Neuron (in vitro differentiated cells): ENCODE measurements around the gene SLC30A4.
"Not testable (repeated sequence)": the region's sequence is repeated elsewhere in the genome, so short reads cannot be mapped to it uniquely, and the experiment has no call there.

Experiments
- H2AFZ ChIP-seq: one replicate; pipeline ENCODE4 v1.6.1; 2013; ENCODE audit warnings: low read depth, mild to moderate bottlenecking, inconsistent platforms, low read length, moderate library complexity
- H3K27me3 ChIP-seq: one replicate; pipeline ENCODE4 v1.6.1; 2013; ENCODE audit warnings: low read length; ENCODE audit not compliant: insufficient read depth
- H3K36me3 ChIP-seq: one replicate; pipeline ENCODE4 v1.6.1; 2013; ENCODE audit warnings: low read length; ENCODE audit not compliant: insufficient read depth
- H3K4me1 ChIP-seq: one replicate; pipeline ENCODE4 v1.6.1; 2013; ENCODE audit warnings: low read length; ENCODE audit not compliant: insufficient read depth
- H3K4me3 ChIP-seq: 2 replicates; pipeline ENCODE4 v1.5.1; 2013; ENCODE audit warnings: mild to moderate bottlenecking, low read length, moderate library complexity
- H3K9me3 ChIP-seq: one replicate; pipeline ENCODE4 v1.6.1; 2013; ENCODE audit warnings: low read length

Gene SLC30A4

GRCh38 chr15:45535486-45536042 lies 13.0 kb upstream of the SLC30A4 start:
- H3K9me3 ChIP-seq = no peaks in the 10 kb centered on the region
- H3K4me1 ChIP-seq = no peaks in the 10 kb centered on the region
- H3K27me3 ChIP-seq = no peaks in the 10 kb centered on the region
- H3K4me3 ChIP-seq = no peak overlapping the region
- no peak overlapping the region for H2AFZ ChIP-seq
- H3K36me3 ChIP-seq = no peaks in the 10 kb centered on the region

- Histone ChIP-seq H2AFZ (no peak overlapping the region), H3K36me3 (no peaks in the 10 kb centered on the region), H3K4me1 (no peaks in the 10 kb centered on the region), H3K4me3 (no peak overlapping the region), H3K27me3 (no peaks in the 10 kb centered on the region), H3K9me3 (no peaks in the 10 kb centered on the region)
Measured at GRCh38 chr15:45534821-45535220, 12.3 kb upstream of the SLC30A4 start.

GRCh38 chr15:45532892-45533291 lies 10.3 kb upstream of the SLC30A4 start:
- H3K36me3 ChIP-seq, H3K4me3 ChIP-seq, H3K27me3 ChIP-seq, H2AFZ ChIP-seq, H3K4me1 ChIP-seq, H3K9me3 ChIP-seq: not testable (repeated sequence)

GRCh38 chr15:45529613-45530012 lies 7.1 kb upstream of the SLC30A4 start:
- no peak overlapping the region for H2AFZ ChIP-seq

GRCh38 chr15:45527086-45527485 lies 4.5 kb upstream of the SLC30A4 start:
- Histone ChIP-seq H2AFZ (no peak overlapping the region), H3K36me3 (no peaks in the 10 kb centered on the region), H3K4me1 (peaks cover 2% of the 10 kb centered on the region), H3K4me3 (no peak overlapping the region), H3K9me3 (no peaks in the 10 kb centered on the region), H3K27me3 (peaks cover 4% of the 10 kb centered on the region)

More at GRCh38 chr15:45529613-45530012, 7.1 kb upstream of the SLC30A4 start:
- no peaks in the 10 kb centered on the region for H3K4me1 ChIP-seq
- no peaks in the 10 kb centered on the region for H3K36me3 ChIP-seq
- peaks cover 4% of the 10 kb centered on the region for H3K27me3 ChIP-seq
- no peak overlapping the region for H3K4me3 ChIP-seq
- no peaks in the 10 kb centered on the region for H3K9me3 ChIP-seq

GRCh38 chr15:45523166-45523460 lies 558 bp upstream of the SLC30A4 start:
- peak overlapping the region; percentile 55 for H3K4me3 ChIP-seq
- peak overlapping the region; percentile 89 for H2AFZ ChIP-seq
- H3K36me3 ChIP-seq = no peaks in the 10 kb centered on the region
- peaks cover 8% of the 10 kb centered on the region for H3K4me1 ChIP-seq
- H3K27me3 ChIP-seq = peaks cover 7% of the 10 kb centered on the region
- H3K9me3 ChIP-seq = no peaks in the 10 kb centered on the region

- Histone ChIP-seq H3K4me1 (peaks cover 8% of the 10 kb centered on the region), H3K9me3 (no peaks in the 10 kb centered on the region), H3K36me3 (no peaks in the 10 kb centered on the region), H3K27me3 (peaks cover 7% of the 10 kb centered on the region), H2AFZ (peak overlapping the region; percentile 89), H3K4me3 (peak overlapping the region; percentile 55)
Measured at GRCh38 chr15:45521596-45522327, 793 bp downstream of the SLC30A4 start.

GRCh38 chr15:45510758-45511280 lies 11.7 kb downstream of the SLC30A4 start:
- Histone ChIP-seq H3K9me3 (peaks cover 2% of the 10 kb centered on the region), H3K27me3 (no peaks in the 10 kb centered on the region), H3K4me1 (no peaks in the 10 kb centered on the region), H3K4me3 (no peak overlapping the region), H2AFZ (no peak overlapping the region), H3K36me3 (no peaks in the 10 kb centered on the region)

- not testable (repeated sequence) for H3K4me1 ChIP-seq, H3K9me3 ChIP-seq, H3K4me3 ChIP-seq, H3K36me3 ChIP-seq, H3K27me3 ChIP-seq, H2AFZ ChIP-seq
Measured at GRCh38 chr15:45507143-45507542, 15.4 kb downstream of the SLC30A4 start.

- Histone ChIP-seq H3K36me3 (no peaks in the 10 kb centered on the region), H2AFZ (no peak overlapping the region), H3K27me3 (no peaks in the 10 kb centered on the region), H3K4me1 (no peaks in the 10 kb centered on the region), H3K4me3 (no peak overlapping the region), H3K9me3 (no peaks in the 10 kb centered on the region)
Measured at GRCh38 chr15:45499426-45499825, 23.1 kb downstream of the SLC30A4 start.

- no peak overlapping the region for H3K4me3 ChIP-seq
- H3K4me1 ChIP-seq = no peaks in the 10 kb centered on the region
- no peaks in the 10 kb centered on the region for H3K27me3 ChIP-seq
- H3K9me3 ChIP-seq = no peaks in the 10 kb centered on the region
- H3K36me3 ChIP-seq = no peaks in the 10 kb centered on the region
- no peak overlapping the region for H2AFZ ChIP-seq
Measured at GRCh38 chr15:45498701-45499100, 23.9 kb downstream of the SLC30A4 start.

GRCh38 chr15:45497261-45497660 lies 25.3 kb downstream of the SLC30A4 start:
- Histone ChIP-seq H3K27me3 (no peaks in the 10 kb centered on the region), H3K36me3 (no peaks in the 10 kb centered on the region), H3K4me3 (no peak overlapping the region), H2AFZ (no peak overlapping the region), H3K9me3 (no peaks in the 10 kb centered on the region), H3K4me1 (no peaks in the 10 kb centered on the region)

GRCh38 chr15:45496658-45497057 lies 25.9 kb downstream of the SLC30A4 start:
- Histone ChIP-seq H2AFZ (no peak overlapping the region), H3K9me3 (no peaks in the 10 kb centered on the region), H3K27me3 (no peaks in the 10 kb centered on the region), H3K36me3 (no peaks in the 10 kb centered on the region), H3K4me3 (no peak overlapping the region), H3K4me1 (no peaks in the 10 kb centered on the region)

GRCh38 chr15:45495588-45495987 lies 27.0 kb downstream of the SLC30A4 start:
- H3K4me3 ChIP-seq = no peak overlapping the region
- no peaks in the 10 kb centered on the region for H3K36me3 ChIP-seq
- no peaks in the 10 kb centered on the region for H3K4me1 ChIP-seq
- H3K9me3 ChIP-seq = no peaks in the 10 kb centered on the region
- H3K27me3 ChIP-seq = no peaks in the 10 kb centered on the region
- H2AFZ ChIP-seq = no peak overlapping the region
